Measurements from ENCODE around the gene NFIA. TPM values are rescaled to one million over a fixed set of nuclear protein-coding genes. Genes with fewer than 3 reads are reported as not detected.

The NFIA gene
- polyA plus RNA-seq, 3 donors = 13.9 to 17.3 (median 16.2) TPM

GRCh38 chr1:61186753-61187152 lies 104.4 kb downstream of the NFIA start:
- DNase-seq (ENCODE audit: extremely low read depth in 1 of 11, low read depth in 9 of 11, low spot score in 4 of 11) = no peak

GRCh38 chr1:61187352-61188086 lies 105.2 kb downstream of the NFIA start:
- no peak for DNase-seq (ENCODE audit: extremely low read depth in 1 of 11, low read depth in 9 of 11, low spot score in 4 of 11)

- no peak for DNase-seq (ENCODE audit: extremely low read depth in 1 of 11, low read depth in 9 of 11, low spot score in 4 of 11)
Observed at GRCh38 chr1:61190153-61190552, 107.8 kb downstream of the NFIA start.

- no peak for DNase-seq (ENCODE audit: extremely low read depth in 1 of 11, low read depth in 9 of 11, low spot score in 4 of 11)
Observed at GRCh38 chr1:61190618-61191432, 108.5 kb downstream of the NFIA start.

GRCh38 chr1:61191433-61191720 lies 109.0 kb downstream of the NFIA start:
- DNase-seq (ENCODE audit: extremely low read depth in 1 of 11, low read depth in 9 of 11, low spot score in 4 of 11) = no peak

- DNase-seq (ENCODE audit: extremely low read depth in 1 of 11, low read depth in 9 of 11, low spot score in 4 of 11) = no peak
Observed at GRCh38 chr1:61192663-61193330, 110.4 kb downstream of the NFIA start.

- DNase-seq (ENCODE audit: extremely low read depth in 1 of 11, low read depth in 9 of 11, low spot score in 4 of 11) = no peak
Observed at GRCh38 chr1:61193808-61194207, 111.4 kb downstream of the NFIA start.

GRCh38 chr1:61198554-61198953 lies 116.2 kb downstream of the NFIA start:
- DNase-seq (ENCODE audit: extremely low read depth in 1 of 11, low read depth in 9 of 11, low spot score in 4 of 11) = no peak

GRCh38 chr1:61201035-61201434 lies 118.7 kb downstream of the NFIA start:
- no peak for DNase-seq (ENCODE audit: extremely low read depth in 1 of 11, low read depth in 9 of 11, low spot score in 4 of 11)

GRCh38 chr1:61202854-61203598 lies 120.7 kb downstream of the NFIA start:
- DNase-seq (ENCODE audit: extremely low read depth in 1 of 11, low read depth in 9 of 11, low spot score in 4 of 11) = peak in 1 of 11 donors; percentile 26

- DNase-seq (ENCODE audit: extremely low read depth in 1 of 11, low read depth in 9 of 11, low spot score in 4 of 11) = no peak
Observed at GRCh38 chr1:61204528-61204927, 122.2 kb downstream of the NFIA start.

GRCh38 chr1:61207416-61207815 lies 125.1 kb downstream of the NFIA start:
- no peak for DNase-seq (ENCODE audit: extremely low read depth in 1 of 11, low read depth in 9 of 11, low spot score in 4 of 11)

GRCh38 chr1:61208172-61208571 lies 125.8 kb downstream of the NFIA start:
- no peak for DNase-seq (ENCODE audit: extremely low read depth in 1 of 11, low read depth in 9 of 11, low spot score in 4 of 11)

- DNase-seq (ENCODE audit: extremely low read depth in 1 of 11, low read depth in 9 of 11, low spot score in 4 of 11) = no peak
Observed at GRCh38 chr1:61208831-61209230, 126.5 kb downstream of the NFIA start.

GRCh38 chr1:61210435-61211154 lies 128.2 kb downstream of the NFIA start:
- no peak for DNase-seq (ENCODE audit: extremely low read depth in 1 of 11, low read depth in 9 of 11, low spot score in 4 of 11)

- no peak for DNase-seq (ENCODE audit: extremely low read depth in 1 of 11, low read depth in 9 of 11, low spot score in 4 of 11)
Observed at GRCh38 chr1:61213245-61214011, 131.1 kb downstream of the NFIA start.

- no peak for DNase-seq (ENCODE audit: extremely low read depth in 1 of 11, low read depth in 9 of 11, low spot score in 4 of 11)
Observed at GRCh38 chr1:61215119-61215518, 132.8 kb downstream of the NFIA start.

- DNase-seq (ENCODE audit: extremely low read depth in 1 of 11, low read depth in 9 of 11, low spot score in 4 of 11) = no peak
Observed at GRCh38 chr1:61215676-61216289, 133.4 kb downstream of the NFIA start.

Measured in renal cortex interstitium (tissue), 11 donors.